Fibroblast of lung (primary cell): ENCODE results near the gene ZDHHC14.

Experiments
- EZH2 ChIP-seq: IDR thresholded peaks from 2 replicates; pipeline ENCODE4 v1.5.1; 2012; ENCODE audit warnings: low read length, control low read depth, mild to moderate bottlenecking; ENCODE audit errors: missing control alignments
- TF ChIP-seq, protein P1 (sequence below), 2 donors: IDR thresholded peaks in 1 of 2; conservative IDR thresholded peaks in 1 of 2; 1 replicate in 1 of 2; 2 replicates in 1 of 2; pipeline ENCODE4 v1.5.1; 2011 to 2012; ENCODE audit warnings: low read length in 2 of 2, control low read depth in 1 of 2, inconsistent platforms in 1 of 2, low read depth in 1 of 2, mild to moderate bottlenecking in 1 of 2

DNA sequence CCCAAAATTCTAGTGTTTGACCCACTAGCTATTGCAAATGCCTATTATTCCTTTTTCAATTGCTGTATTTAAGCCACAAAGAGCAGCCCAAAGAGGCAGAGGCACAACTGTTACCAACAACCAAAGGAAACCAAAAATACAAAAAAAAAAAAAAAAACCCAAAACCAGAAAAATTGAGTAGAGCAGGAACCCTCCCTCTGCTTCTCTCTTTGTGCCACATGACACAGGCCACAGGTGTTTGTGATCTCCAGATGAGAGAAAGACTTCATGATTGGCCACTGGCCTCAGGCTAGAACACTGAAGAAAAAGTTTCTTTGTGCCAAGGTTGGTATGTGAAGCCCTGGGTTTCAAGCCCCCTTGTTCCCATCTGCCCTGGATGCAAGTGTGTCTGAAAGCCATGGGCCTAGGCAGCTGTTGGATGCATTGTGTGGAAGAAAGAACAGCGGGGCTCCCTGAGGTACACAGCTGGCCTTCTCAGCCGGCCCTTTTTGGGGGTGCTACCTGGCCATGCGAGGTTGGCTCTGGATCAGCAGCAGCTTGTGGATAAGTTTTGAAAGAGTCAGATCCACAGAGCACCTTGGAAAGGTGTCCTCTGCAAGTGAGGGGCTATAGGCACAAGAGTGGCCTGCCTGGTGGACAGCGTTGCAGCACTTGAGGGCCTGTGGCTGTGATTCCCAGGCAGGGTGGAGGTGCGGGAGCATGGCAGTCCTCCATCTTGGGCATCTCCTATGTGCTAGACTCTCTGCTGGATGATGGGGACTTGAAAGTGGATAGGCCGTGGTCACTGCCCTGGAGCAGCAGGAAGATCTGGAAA is 204.5 kb downstream of the ZDHHC14 start:
- TF ChIP-seq, protein P1, sequence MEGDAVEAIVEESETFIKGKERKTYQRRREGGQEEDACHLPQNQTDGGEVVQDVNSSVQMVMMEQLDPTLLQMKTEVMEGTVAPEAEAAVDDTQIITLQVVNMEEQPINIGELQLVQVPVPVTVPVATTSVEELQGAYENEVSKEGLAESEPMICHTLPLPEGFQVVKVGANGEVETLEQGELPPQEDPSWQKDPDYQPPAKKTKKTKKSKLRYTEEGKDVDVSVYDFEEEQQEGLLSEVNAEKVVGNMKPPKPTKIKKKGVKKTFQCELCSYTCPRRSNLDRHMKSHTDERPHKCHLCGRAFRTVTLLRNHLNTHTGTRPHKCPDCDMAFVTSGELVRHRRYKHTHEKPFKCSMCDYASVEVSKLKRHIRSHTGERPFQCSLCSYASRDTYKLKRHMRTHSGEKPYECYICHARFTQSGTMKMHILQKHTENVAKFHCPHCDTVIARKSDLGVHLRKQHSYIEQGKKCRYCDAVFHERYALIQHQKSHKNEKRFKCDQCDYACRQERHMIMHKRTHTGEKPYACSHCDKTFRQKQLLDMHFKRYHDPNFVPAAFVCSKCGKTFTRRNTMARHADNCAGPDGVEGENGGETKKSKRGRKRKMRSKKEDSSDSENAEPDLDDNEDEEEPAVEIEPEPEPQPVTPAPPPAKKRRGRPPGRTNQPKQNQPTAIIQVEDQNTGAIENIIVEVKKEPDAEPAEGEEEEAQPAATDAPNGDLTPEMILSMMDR (conservative IDR thresholded peaks at IDR 0.05 in 1 of 2, IDR thresholded peaks at IDR 0.05 in 1 of 2; ENCODE audit: low read depth in 1 of 2, low read length in 2 of 2) = no peak
- no peak for TF ChIP-seq EZH2
